NCI-H1930 (cell line): Measurements from ENCODE around the gene CHFR.
"Not testable (repeated sequence)": the region's sequence is repeated elsewhere in the genome, so short reads cannot be mapped to it uniquely, and the experiment has no call there.

ENCODE experiments used
- DNase-seq, 2 experiments: peaks; one replicate each; lab custom pipeline; 2025; lab: John Stamatoyannopoulos, UW

CHFR gene

DNA sequence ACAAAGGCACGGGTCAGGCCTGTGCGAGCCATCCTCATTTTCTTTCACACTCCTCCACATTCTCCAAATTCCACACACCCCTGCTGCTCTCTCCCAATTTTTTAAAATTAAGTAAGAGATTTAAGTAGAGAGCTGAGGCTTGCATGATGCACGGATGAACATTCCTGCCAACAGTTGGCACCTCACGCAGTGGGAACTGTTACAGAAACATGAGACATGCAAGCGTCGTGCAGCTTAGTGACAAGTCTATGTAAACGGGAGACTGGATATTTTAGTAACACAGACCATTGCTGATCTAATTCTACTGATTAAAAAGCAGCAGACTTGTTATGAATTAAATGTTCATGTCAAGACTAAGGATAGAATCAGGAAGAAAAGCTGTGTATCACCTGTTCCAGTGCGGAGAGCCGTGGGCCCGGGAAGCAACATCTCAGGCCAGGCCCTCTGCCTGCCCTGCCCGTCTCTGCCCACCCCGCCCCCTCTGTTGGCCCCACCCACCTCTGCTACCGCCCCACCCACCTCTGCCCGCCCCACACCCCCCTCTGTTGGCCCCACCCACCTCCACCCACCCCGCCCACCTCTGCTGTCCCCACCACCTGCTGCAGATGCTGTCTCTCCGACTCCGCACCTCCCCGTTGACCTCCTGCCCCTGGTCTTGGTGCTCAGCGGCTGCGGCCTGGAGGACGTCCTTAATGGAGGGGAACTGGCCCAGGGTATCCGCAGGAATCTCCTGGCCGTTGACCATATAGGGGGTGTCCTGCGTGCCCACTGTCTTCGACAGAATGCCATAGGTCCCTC lies 79.9 kb downstream of the CHFR start:
- no peak for DNase-seq

DNA sequence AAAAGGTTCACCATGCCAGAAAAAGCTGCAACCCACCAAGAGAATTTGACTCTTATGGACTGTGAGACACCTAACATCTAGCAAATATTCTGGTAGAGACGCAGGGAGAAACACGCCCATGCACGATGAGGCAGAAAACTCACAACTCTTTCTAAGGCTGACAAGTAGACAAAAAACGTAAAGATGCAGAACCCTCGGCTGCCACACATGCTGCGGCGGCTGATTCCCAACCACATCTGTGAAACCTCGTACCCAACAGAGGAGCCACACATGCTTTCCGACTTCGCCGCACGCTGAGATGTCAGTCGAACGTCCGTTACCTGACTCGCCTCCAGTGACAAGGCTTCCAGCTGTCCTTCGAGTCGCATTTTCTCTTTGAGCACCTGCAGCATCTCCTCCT lies 80.5 kb downstream of the CHFR start:
- DNase-seq = no peak

DNA sequence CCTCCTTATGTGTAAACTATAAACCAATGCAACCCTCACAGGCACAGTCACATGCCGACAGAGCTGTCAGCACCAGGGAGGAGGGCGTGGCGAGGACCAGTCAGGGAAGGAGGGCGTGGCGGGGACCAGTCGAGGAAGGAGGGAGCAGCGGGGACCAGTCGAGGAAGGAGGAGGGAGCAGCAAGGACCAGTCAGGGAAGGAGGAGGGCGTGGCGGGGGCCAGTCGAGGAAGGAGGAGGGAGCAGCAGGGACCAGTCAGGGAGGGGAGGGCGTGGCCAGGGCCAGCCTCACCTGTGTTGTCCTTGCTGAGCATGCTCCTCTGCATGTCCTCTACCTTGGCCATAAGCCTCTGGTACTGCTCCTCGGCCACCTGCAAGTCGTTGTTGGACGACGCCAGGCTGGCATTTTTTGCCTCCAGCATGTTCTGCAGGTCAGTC lies 83.0 kb downstream of the CHFR start:
- DNase-seq = no peak

DNA sequence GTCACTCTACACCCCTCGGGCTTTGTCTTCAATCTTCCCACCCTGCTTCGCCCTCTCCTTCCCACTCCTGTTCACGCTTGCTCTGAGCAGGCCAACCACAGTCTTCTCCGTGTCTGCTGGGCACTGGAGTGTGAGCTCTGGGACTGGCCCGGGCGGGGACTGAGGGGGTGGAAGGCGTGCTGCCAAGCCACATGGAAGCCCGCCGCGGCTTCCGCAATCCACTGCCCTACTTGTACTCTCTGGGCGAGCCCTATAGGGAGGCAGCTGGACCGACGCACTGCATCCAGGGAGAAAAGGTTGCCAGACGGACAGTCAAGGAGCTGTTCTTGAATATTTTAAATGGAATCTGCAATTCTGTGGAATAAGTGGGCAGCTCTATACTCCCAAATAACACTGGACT lies 83.5 kb downstream of the CHFR start:
- DNase-seq = no peak

GRCh38 chr12:132803125-132803524 lies 84.3 kb downstream of the CHFR start:
- no peak for DNase-seq

- DNase-seq = no peak
Observed at GRCh38 chr12:132801741-132802140, 85.7 kb downstream of the CHFR start.

DNA sequence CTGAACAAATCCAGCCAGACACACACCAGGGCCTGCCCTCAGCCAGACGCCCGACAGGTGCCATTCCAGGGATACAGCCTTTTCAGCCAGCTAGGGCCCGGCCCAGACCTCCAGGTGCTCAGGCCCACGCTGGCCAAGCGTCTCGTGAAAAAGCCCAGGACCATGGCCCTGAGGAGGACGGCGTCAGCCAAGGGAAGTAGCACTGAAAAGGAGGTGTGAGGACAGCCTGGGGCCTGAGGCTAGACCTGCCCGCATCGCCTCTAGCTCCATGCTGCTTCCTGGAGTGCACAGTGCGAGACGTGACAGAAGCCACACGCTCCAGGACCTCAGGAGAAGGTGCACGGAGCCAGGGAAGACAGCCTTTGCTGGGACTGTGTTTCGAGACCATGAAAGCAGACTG lies 88.6 kb downstream of the CHFR start:
- DNase-seq = no peak

DNA sequence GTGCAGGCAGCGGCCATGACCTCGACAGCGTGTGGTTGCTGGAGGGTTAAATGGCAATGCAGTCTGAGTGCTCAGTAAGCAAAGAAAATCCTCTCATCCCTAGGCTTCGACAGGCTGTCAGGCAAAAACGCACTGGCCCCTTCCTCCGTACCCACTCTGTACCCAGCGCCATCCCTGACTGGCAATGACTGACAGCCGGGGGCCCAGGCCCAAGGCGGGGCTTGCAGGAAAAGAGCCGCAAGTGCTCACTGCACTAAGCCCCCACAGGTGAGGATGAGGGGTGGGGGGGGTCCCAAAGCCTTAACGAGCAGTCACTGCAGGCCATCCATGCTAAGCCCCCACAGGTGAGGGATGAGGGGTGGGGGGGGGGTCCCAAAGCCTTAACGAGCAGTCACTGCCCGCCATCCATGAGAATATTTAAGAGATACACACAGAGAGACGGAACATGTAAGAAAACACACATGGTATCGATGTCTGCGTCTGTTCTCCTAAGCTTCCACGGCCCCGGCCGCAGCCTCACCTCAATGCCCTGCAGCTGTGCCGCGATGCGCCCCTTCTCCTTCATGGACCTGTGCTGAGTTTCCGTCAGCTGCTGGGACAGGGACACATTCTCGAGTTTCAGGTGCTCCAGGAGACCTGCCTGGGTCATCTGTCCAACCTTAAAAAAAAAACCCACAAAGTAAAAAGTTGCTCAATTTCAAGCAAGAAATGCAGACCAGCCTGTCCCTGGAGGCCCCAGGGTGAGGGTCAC lies 89.4 kb downstream of the CHFR start:
- DNase-seq = no peak

- DNase-seq = no peak
Observed at GRCh38 chr12:132795847-132796246, 91.6 kb downstream of the CHFR start.

GRCh38 chr12:132791940-132792339 lies 95.5 kb downstream of the CHFR start:
- not testable (repeated sequence) for DNase-seq

- DNase-seq = no peak
Observed at GRCh38 chr12:132789099-132789471, 98.3 kb downstream of the CHFR start.

DNA sequence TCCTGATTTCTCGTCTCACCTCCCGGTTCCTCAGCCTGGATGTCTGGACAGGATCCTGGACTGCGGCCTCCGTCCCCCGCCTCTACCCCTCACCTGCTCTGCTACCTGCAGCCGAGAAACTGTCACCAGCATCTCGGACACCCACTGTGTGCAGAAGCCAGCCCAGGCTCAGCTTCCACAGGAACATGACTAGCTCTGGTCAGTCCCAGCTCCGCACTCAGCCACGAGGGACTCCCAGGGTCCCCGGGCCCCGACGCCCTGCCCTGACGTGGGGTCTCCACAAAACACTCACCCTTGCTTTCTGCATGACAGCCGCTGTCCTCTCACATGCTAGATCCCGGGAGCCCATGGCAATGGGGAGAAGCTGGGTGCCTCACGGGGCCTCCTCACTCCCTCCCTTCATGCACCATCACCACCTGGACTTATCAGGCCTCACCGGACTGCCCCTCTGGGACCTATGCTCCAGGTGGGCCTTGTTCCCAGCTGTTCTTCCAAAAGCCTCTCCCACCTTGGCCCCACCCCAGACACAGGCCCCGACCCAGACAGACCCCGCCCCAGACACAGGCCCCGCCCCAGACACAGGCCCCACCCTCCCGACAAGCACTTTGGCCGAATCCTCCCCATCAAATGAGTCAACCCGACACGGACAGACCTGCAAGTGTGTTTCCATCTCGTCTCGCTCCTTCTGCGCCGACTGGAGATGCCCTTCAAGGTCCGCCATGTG lies 98.9 kb downstream of the CHFR start:
- no peak for DNase-seq

DNA sequence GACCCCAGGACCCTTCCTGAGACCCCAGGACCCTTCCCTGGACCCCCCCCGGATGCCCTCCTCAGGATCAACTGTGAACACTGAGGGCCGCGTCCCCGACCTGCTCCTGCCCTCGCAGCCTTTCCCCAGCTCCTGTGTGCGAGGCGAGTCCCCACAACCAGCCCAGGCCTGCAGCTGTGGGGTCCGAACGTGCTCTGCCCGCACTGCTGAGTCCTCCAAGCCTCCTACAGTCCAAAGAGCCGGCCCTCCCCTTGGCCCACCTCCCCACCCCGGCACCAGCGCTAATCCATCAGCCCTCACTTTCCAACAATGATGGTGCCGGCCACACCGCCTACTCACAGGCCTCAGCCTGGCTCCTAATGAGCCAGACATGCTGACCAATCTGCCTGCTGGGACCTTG lies 99.5 kb downstream of the CHFR start:
- DNase-seq = no peak

- DNase-seq = no peak
Observed at GRCh38 chr12:132786192-132786591, 101.2 kb downstream of the CHFR start.

DNA sequence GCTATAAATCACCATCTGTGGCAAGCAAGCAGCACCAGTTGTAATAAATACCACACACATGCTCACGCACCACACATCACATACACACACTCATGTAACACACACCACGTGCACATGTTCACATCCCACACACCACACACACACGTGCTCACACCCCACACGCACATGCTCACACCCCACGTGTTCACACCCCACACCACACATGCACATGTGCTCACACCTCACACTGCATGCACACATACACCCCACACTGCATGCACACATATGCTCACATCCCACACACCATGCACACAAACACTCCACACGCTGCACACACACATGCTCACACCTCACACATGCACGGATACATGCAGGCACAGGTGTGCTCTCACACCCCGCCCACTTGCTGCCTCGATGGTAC lies 102.8 kb downstream of the CHFR start:
- DNase-seq = no peak

DNA sequence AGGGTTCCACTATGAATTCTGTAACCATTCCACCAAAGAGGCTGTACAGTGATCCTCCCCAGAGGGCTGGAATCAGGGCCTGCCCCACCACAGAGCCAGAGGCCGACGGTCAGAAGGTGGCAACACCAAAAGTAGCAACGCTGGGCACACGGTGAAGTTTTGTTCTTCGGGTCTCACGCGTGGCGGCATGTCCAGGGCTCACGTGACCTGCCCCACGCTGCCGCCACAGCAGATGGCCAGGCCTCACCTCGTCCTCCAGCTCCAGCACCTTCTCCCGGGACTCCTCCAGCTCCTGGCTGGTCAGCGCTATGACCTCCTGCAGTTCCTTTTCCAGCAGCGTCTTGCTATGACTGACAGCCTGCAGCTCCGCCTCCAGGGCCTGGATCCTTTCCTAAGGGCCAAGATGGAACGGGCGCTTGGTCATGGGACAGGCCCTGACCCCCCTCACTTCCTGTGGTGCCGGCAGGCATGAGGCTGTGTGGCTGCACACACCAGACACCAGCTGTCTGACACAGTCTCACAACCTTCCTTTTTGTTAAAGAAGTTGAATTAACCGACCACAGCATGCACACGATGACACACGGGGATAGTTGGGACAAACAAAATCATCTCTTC lies 103.4 kb downstream of the CHFR start:
- no peak for DNase-seq
